Right renal pelvis (tissue), 4 donors: ENCODE data around the gene C10orf95. TPM values are rescaled to one million over a fixed set of nuclear protein-coding genes. Genes with fewer than 3 reads are reported as not detected.

Experiments used
- DNase-seq, 4 donors: peaks; one replicate each; pipeline ENCODE4 v3.0.0-alpha.2; 2013; ENCODE audit warnings: low read depth in 4 of 4, low spot score in 3 of 4, missing footprints in 1 of 4
- polyA plus RNA-seq, 4 donors: library from polyadenylated mRNA; unstranded; fragments of 120-200 nt; gene quantifications; one replicate each; pipeline ENCODE4 v1.2.1, GENCODE V29; 2013; ENCODE audit not compliant: insufficient read length in 4 of 4

The C10orf95 gene
- polyA plus RNA-seq, 4 donors, result 0.58 to 1.3 (median 0.83) TPM

GRCh38 chr10:102435529-102436233 lies 15.7 kb downstream of the C10orf95 start:
- DNase-seq, result no peak

GRCh38 chr10:102435133-102435497 lies 16.2 kb downstream of the C10orf95 start:
- DNase-seq, result no peak

DNA sequence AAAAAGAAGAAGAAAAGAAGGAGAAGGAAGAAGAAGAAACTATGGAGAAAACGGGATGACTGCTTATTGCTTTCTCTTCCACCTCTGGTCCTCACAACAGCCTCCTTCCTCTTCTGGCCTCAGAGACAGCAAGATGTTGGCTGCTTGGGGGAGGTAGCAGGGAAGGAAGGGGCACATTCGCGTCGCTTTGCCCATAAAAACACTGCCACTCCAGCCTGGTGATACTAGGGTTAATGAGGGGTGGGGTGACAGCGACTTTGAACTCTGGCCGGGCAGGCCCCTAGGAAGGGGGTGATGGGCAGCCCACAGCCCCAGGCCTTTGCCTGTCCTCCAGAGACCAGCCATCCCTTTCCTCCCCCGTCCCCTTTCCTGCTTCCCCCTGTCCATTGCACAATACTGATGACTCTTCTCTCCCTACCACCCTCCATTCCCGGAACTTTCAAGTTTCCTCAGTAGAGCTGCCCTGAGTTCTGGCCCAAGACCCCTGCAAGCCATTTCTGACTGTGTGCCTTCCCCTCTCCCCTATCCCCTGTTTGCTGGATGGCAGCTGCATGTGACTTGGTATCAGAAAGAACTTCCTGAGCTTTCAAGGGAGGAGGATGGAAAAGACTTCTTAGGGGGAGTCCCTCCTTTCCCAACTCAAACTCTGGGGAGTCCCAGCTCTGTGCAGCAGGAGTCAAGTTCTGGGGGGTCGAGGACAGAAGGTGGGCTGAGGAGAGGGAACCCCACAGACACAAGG lies 16.8 kb downstream of the C10orf95 start:
- no peak for DNase-seq

DNA sequence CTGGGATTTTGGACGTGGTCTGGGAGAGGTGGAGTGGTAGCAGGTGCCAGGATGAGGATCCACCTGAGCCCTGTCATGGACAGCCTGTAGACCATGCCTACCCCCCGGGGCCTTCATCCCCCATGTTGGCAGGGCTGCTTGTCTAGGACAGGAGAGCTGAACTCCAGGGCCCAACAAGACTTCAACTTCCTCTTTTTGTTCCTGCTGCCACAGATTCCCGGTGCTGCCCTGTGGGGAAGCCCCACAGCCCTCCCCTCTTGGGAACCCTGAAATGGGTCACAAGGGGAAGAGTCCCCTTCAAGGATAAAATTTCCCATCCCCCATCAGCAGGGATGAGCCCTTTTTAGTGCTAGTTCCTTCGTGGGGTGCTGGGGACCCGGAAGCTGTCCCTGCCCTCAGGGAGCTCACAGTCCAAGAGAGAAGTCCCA lies 17.7 kb downstream of the C10orf95 start:
- no peak for DNase-seq

- peak; percentile 96 to 98 (median 96) for DNase-seq
Observed at GRCh38 chr10:102432162-102432950, 19.0 kb downstream of the C10orf95 start, which contains the start of gene CUEDC2. CUEDC2 (minus strand) TSS chr10:102432574; CDS start chr10:102425188, 7,386 bp downstream.

DNA sequence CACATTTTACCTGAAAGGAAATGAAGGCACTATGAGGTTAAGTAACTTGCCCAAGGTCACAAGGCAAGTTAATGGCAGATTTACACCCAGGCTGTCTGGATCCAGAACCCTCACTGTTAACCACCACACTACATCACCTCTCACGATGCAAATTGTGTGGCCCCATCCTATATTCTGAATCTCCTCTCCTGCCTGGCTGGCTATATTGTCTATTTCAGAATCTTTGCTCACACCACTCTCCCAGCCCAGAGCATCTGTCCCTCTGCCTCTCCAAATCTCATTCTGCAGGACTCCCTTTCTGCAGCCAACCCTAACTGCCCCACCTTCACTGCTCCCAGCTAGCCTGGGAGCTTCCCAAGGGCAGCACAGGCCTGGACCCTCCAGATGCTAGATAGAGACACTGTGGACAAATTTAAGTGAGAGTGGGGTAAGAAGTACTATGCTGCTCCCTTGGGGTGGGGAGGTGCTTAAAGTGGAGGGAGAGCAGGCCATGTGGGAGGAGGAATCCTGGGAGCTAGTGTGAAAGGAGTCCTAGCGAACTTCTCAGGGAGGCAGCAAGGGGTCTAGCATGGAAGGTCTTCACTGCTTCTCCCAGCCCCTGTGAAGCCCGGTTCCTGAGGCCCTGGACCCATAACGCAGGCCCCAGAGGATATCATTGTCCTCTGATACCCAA lies 19.8 kb downstream of the C10orf95 start:
- no peak for DNase-seq

GRCh38 chr10:102429468-102429867 lies 21.9 kb downstream of the C10orf95 start:
- no peak for DNase-seq

DNA sequence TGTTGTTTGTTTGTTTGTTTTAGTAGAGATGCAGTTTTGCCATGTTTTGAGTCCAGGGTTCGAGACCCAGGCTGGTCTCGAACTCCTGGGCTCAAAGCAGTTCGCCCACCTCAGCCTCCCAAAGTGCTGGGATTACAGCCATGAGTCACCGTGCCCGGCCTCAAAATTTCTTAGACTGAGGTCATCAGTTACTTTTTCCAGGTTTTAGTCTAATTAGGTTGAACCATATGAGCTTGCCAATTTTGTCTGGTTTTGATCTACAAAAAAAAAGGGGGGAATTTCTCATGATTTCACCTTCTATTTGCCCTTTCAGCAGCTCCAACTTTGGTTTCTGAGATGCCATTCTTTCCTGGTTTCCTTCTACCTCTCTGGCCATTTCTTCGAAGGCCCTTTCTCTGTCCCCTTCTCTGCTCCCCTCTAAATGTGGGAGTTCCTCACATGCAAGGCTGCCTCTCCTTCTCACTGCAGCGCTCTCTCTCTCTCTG lies 24.5 kb downstream of the C10orf95 start:
- DNase-seq, result no peak

- DNase-seq, result no peak
Observed at GRCh38 chr10:102425444-102425843, 25.9 kb downstream of the C10orf95 start.

- DNase-seq, result no peak
Observed at GRCh38 chr10:102424916-102425315, 26.4 kb downstream of the C10orf95 start.

GRCh38 chr10:102424145-102424544 lies 27.2 kb downstream of the C10orf95 start:
- DNase-seq, result no peak

DNA sequence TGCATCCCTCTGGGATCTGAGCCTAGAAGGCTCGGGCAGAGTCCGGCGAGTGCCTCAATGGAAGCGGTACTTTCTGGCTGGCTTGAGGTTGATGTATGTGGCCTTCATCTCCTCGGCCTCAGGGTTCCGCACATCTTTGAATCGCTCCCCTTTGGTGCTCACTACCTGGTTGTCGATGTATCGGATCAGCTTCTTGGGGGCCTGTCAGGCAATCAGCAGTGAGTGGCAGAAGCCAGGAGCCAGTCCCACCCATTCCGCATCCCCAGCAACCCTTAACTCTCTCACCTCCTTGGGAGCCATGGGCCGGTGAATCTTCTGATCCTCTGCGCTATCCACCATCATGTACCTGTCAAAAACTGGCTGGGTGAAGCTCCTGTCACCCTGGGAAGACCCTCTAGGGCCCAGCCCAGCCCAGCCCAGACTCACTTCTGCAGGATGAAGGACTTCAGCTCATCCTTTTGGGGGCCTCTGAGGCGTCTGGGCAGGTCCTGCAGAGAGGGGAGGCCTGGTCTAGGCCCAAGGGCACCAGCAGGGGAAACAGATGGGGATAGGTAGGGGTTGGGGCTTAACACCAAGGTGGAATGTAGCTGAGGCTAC lies 27.9 kb downstream of the C10orf95 start:
- no peak for DNase-seq

- no peak for DNase-seq
Observed at GRCh38 chr10:102422545-102423129, 28.7 kb downstream of the C10orf95 start.

DNA sequence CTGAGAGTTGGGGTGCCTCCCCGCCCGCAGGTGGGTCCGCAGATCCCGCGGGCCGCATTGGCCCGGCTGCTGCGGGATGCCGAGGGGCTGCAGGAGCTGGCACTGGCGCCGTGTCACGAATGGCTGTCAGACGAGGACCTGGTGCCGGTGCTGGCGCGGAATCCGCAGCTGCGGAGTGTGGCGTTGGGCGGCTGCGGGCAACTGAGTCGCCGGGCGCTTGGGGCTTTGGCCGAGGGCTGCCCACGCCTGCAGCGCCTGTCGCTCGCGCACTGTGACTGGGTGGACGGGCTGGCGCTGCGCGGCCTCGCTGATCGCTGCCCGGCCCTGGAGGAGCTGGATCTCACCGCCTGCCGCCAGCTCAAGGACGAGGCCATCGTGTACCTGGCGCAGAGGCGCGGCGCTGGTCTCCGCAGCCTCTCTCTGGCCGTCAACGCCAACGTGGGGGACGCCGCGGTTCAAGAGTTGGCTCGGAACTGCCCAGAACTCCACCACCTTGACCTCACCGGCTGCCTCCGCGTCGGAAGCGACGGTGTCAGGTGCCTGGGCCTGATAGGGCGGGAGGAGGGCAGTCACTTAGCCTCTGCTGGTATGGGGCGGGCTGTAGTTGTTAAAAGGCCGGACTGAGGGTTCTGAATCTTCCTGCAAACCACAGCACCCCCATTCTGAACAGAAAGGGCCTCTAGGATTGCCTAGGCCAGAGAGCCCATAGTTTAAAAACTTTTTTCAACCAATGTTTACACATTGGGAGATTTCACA lies 29.4 kb downstream of the C10orf95 start:
- no peak for DNase-seq

- no peak for DNase-seq
Observed at GRCh38 chr10:102421507-102421756, 29.9 kb downstream of the C10orf95 start.

DNA sequence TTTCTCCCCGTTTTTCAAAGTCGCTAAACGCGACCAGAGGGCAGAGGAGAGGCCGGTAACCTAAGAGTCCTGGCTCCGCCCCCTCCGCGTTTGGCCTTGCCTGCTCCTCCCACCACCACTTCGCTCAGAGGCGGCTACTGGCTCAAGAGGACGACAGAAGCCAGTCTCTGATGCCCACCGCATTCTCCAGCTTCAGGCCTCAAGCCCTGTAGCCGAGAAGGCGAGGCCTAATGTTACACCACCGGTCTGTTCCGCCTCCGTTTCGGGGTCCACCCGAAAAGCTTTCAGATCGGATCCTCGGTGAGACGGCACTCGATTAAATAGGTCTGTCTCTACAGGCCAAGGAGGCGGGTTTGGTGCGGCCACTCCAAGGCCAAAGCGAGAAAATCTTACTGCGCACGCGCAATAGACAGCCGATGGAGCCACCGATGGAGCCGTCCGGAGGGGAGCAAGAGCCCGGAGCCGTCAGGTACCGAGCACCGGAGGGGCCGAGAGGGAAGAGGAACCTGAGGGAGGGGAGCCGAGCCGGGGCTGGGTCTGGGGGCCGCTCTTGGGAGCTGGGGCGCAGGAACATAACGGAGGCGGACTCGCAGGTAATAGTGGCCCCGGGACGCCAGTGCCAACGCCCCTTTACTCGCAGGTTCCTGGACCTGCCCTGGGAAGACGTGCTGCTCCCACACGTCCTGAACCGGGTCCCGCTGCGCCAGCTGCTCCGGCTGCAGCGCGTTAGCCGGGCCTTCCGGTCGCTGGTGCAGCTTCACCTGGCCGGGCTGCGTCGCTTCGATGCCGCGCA lies 30.4 kb downstream of the C10orf95 start, which contains the start of gene FBXL15:
Gene FBXL15 (plus strand): TSS at position 123 of the 793 bp plus-strand sequence. CDS start 294 bp downstream, at position 417.
- peak; percentile 97 to 99 (median 97) for DNase-seq

GRCh38 chr10:102420181-102420713 lies 31.1 kb downstream of the C10orf95 start:
- DNase-seq, result no peak
